ENCODE measurements around the gene HSPA4.
"Not testable (repeated sequence)": the region's sequence is repeated elsewhere in the genome, so short reads cannot be mapped to it uniquely, and the experiment has no call there.

The HSPA4 gene

GRCh38 chr5:133122711-133123110 is 70.9 kb downstream of the HSPA4 start:
- DNase-seq (ENCODE audit: low read depth in 2 of 2), result no peak

- no peak for DNase-seq (ENCODE audit: low read depth in 2 of 2)
Observed at GRCh38 chr5:133123297-133123696, 71.5 kb downstream of the HSPA4 start.

- DNase-seq (ENCODE audit: low read depth in 2 of 2), result no peak
Observed at GRCh38 chr5:133124891-133125290, 73.1 kb downstream of the HSPA4 start.

- DNase-seq (ENCODE audit: low read depth in 2 of 2), result no peak
Observed at GRCh38 chr5:133128066-133128465, 76.3 kb downstream of the HSPA4 start.

- no peak for DNase-seq (ENCODE audit: low read depth in 2 of 2)
Observed at GRCh38 chr5:133129289-133129688, 77.5 kb downstream of the HSPA4 start.

DNA sequence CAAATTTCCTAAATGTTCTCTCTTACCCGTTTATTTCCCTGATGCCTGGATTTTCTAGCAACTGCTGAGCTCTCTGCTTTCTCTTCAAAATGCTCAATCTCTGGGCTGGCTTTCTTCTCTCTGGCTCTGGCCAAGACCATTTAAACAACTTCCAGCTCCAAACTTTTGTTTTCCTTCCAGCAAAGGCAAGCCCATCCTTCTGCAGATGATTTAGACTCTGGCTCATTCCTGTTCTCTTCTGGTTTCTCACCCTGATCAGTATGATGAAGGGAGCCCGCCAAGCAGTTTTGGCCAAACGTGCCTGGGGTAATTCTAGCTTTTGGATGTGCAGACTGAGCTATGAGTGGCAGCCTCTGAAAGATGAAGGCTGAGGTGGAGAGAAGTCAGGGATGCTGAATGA is 78.1 kb downstream of the HSPA4 start:
- no peak for DNase-seq (ENCODE audit: low read depth in 2 of 2)

GRCh38 chr5:133130387-133131118 is 78.7 kb downstream of the HSPA4 start:
- DNase-seq (ENCODE audit: low read depth in 2 of 2), result no peak

- DNase-seq (ENCODE audit: low read depth in 2 of 2), result no peak
Observed at GRCh38 chr5:133132717-133133116, 80.9 kb downstream of the HSPA4 start.

- not testable (repeated sequence) for DNase-seq (ENCODE audit: low read depth in 2 of 2)
Observed at GRCh38 chr5:133133241-133133640, 81.4 kb downstream of the HSPA4 start.

DNA sequence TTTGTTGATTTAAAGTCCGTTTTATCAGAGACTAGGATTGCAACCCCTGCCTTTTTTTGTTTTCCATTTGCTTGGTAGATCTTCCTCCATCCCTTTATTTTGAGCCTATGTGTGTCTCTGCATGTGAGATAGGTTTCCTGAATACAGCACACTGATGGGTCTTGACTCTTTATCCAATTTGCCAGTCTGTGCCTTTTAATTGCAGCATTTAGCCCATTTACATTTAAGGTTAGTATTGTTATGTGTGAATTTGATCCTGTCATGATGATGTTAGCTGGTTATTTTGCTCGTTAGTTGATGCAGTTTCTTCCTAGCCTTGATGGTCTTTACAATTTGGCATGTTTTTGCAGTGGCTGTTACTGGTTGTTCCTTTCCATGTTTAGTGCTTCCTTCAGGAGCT is 85.1 kb downstream of the HSPA4 start:
- DNase-seq (ENCODE audit: low read depth in 2 of 2), result not testable (repeated sequence)

GRCh38 chr5:133140311-133140710 is 88.5 kb downstream of the HSPA4 start:
- DNase-seq (ENCODE audit: low read depth in 2 of 2), result no peak

- no peak for DNase-seq (ENCODE audit: low read depth in 2 of 2)
Observed at GRCh38 chr5:133141746-133142145, 89.9 kb downstream of the HSPA4 start.

GRCh38 chr5:133142782-133143181 is 91.0 kb downstream of the HSPA4 start:
- DNase-seq (ENCODE audit: low read depth in 2 of 2), result no peak

DNA sequence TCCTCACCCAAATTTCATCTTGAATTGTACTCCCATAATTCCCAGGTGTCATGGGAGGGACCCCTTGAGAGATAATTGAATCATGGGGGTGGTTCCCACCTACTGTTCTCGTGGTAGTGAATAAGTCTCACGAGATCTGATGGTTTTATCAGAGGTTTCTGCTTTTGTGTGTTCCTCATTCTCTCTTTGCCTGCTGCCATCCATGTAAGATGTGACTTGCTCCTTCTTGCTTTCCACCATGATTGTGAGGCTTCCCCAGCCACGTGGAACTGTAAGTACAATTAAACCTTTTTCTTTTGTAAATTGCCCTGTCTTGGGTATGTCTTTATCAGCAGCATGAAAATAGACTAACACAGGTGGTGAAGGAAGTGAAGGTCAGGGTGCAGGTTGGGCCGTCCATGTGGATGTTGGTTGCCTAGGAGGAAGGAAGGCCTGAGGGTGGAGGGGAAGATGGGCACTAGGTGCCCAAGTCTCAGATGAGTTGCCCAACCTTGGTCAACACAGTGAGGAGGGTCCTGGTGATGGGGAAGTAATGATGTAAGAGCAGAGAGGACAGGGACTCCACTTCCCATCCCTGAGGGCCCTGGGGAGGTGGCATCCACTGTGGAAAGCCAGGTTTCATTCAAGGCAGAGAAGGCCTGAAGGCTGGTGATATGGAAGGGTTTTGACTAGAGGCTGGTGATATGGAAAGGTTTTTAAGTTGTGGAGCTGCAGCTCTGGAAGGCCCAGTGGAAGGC is 92.6 kb downstream of the HSPA4 start:
- no peak for DNase-seq (ENCODE audit: low read depth in 2 of 2)

DNA sequence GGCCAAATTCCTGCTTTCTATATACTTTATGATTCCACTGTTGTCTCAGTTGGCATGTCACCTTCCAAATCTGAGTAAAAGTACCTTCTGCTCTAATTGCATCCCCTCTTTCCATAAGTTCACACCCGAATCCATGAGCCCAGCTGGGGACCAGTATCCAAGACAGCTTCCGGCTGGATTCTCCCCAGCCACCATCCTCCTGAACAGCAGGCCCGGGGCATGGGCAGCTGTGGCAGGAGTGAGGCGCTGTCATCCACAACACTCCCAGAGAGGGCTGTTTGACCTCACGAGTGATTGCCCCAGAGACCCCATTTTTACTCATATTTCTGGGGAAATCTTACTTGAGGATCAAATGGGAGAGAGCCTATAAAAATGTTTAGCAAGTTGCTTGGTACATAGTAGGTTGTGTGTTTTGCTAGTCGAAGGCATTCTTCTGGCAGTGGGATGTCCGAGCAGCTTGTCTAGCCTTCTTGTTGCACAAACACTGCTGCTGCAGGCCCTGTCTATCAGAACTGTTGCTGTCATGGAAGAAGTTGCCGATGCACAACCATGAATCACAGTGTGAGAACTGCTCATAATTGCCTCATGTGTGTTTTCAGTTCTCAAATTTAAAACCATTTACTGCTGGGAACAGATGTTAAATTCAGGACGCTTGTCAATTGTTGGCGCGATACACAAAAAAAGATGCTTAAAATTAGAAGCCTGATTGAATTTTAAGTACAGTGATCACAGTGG is 93.8 kb downstream of the HSPA4 start:
- no peak for DNase-seq (ENCODE audit: low read depth in 2 of 2)

DNA sequence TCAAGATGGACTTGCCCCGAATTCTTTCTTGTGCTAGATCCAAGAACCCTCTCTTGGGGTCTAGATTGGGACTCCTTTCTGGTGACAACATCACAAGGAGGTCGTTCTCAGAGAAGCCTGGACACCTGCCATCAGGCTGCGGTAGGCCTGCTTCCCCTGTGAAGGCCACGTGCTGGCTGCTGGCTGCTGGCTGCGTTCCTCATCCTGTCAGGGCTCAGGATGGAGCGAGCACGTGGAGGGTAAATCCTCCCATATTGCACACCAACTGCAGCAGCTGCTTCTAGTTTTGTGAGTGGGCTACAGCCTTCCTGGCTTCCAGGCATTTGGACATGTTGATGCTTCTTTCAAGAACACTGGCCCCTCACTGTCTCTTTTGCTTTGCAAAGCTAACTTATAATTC is 95.6 kb downstream of the HSPA4 start:
- no peak for DNase-seq (ENCODE audit: low read depth in 2 of 2)

DNA sequence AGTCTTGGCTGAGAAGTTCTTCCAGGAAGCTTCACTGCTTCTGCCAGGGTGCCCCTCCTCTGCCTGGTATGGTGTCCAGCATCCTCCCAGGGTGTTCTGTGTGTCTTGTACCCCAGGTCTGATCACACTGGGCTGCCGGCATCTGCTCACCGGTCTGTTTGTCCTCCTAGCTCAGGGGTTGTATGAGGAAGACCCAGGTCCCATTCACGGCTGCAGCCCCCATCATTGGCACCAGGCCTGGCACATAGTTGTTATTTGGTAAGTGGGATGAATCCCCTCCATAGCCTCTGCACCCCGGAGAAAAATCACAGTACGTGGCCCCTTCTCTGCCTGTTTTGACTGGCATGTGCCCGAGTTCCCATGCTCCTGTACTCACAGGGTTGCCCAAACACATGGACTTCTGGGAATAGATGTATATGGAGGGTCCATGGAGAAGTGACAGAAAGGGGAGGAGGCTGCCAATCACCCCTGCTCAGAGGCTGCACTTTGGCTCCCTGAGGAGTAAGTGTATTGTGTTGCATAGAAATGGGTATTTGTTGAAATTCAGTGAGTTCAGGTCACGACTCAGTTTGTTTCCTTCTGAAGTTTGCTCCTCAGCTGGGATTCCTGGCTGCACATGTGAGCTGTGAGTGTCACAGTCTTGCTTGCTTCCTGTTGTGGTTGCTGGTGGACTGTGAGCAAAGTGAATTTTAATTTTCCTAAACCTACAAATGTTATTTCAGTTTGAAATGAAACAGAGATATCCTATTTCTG is 96.2 kb downstream of the HSPA4 start:
- DNase-seq (ENCODE audit: low read depth in 2 of 2), result no peak

GRCh38 chr5:133149345-133149744 is 97.5 kb downstream of the HSPA4 start:
- no peak for DNase-seq (ENCODE audit: low read depth in 2 of 2)

DNA sequence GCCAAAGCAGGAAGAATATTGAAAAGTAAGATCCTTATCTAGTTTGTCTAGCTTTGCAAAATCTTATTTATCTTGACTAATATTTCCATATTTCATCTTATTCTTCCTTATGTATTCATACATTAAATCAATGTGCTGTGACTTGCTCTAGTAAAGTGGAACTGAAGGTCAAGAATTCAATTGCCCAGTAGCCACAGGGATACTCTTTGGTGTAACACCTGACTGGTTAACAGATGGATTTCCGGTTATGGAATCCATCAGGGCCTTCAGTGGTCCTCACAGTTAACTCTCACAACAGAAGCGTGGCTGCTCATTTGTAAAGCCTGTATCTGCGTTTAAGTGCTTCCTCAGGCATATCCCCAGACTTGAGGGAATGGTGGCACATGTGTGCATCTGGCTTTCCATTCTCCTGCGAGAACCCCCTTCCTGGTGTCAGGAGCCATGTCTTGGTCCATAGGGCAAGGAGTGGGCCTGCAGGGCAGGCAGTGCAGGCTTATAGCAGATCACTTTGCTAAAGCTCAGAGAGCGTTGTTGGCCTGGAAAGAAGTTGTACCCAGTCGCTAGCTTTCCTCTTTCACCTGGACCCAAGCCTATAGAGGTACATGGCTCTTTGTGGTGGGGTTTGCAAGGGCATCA is 99.2 kb downstream of the HSPA4 start:
- DNase-seq (ENCODE audit: low read depth in 2 of 2), result no peak

GRCh38 chr5:133154274-133155075 is 102.7 kb downstream of the HSPA4 start:
- DNase-seq (ENCODE audit: low read depth in 2 of 2), result no peak

All from stimulated activated CD8-positive, alpha-beta memory T cell treated with anti-CD3 and anti-CD28 coated beads, Interleukin-7, amount 100 ng/mL, for 4 hours (primary cell).